Superior temporal gyrus (tissue), 1 donor: ENCODE data around the gene SLC22A23.

ENCODE experiments used
- DNase-seq: peaks from one replicate; pipeline ENCODE4 v3.0.0-alpha.2; 2016; ENCODE audit errors: extremely low spot score

Gene SLC22A23

GRCh38 chr6:3421791-3422434, 34.9 kb downstream of the SLC22A23 start:
- DNase-seq = no peak

GRCh38 chr6:3421143-3421542, 35.7 kb downstream of the SLC22A23 start:
- no peak for DNase-seq

GRCh38 chr6:3419624-3420272, 37.1 kb downstream of the SLC22A23 start:
- peak; percentile 63 for DNase-seq

- no peak for DNase-seq
Measured at GRCh38 chr6:3418496-3419060, 38.3 kb downstream of the SLC22A23 start.

- DNase-seq = no peak
Measured at GRCh38 chr6:3417473-3417872, 39.4 kb downstream of the SLC22A23 start.

- DNase-seq = no peak
Measured at GRCh38 chr6:3415490-3415889, 41.4 kb downstream of the SLC22A23 start.

- DNase-seq = no peak
Measured at GRCh38 chr6:3415082-3415453, 41.8 kb downstream of the SLC22A23 start.

GRCh38 chr6:3414327-3415081, 42.3 kb downstream of the SLC22A23 start:
- DNase-seq = no peak

- DNase-seq = no peak
Measured at GRCh38 chr6:3413592-3413991, 43.3 kb downstream of the SLC22A23 start.

GRCh38 chr6:3412779-3413500, 43.9 kb downstream of the SLC22A23 start:
- DNase-seq = no peak

- no peak for DNase-seq
Measured at GRCh38 chr6:3411967-3412778, 44.7 kb downstream of the SLC22A23 start.

- peak; percentile 80 for DNase-seq
Measured at GRCh38 chr6:3410385-3411360, 46.2 kb downstream of the SLC22A23 start.

GRCh38 chr6:3409699-3410384, 47.0 kb downstream of the SLC22A23 start:
- no peak for DNase-seq

- no peak for DNase-seq
Measured at GRCh38 chr6:3408665-3409064, 48.2 kb downstream of the SLC22A23 start.

- no peak for DNase-seq
Measured at GRCh38 chr6:3407840-3408239, 49.0 kb downstream of the SLC22A23 start.

- DNase-seq = no peak
Measured at GRCh38 chr6:3406891-3407809, 49.7 kb downstream of the SLC22A23 start.

GRCh38 chr6:3406362-3406821, 50.5 kb downstream of the SLC22A23 start:
- DNase-seq = no peak

- no peak for DNase-seq
Measured at GRCh38 chr6:3405679-3406078, 51.2 kb downstream of the SLC22A23 start.
